Stimulated activated CD4-positive, alpha-beta T cell treated with anti-CD3 and anti-CD28 coated beads, Interleukin-1b, Interleukin-23, amount 100 ng/mL, for 1 hour (primary cell): ENCODE data around the gene ARHGEF35.
"Not testable (repeated sequence)": the region's sequence is repeated elsewhere in the genome, so short reads cannot be mapped to it uniquely, and the experiment has no call there.

Experiments used
- DNase-seq, 2 donors: peaks; one replicate each; pipeline ENCODE4 v3.0.0-alpha.2; 2020; ENCODE audit warnings: low read depth in 2 of 2

Gene ARHGEF35

GRCh38 chr7:144178380-144179164, 17.1 kb downstream of the ARHGEF35 start:
- DNase-seq: not testable (repeated sequence)

- DNase-seq: no peak
These were observed 21.0 kb downstream of the ARHGEF35 start for GRCh38 chr7:144174613-144175012.

GRCh38 chr7:144171594-144172350, 23.9 kb downstream of the ARHGEF35 start:
- DNase-seq: not testable (repeated sequence)

GRCh38 chr7:144164784-144165183, 30.8 kb downstream of the ARHGEF35 start:
- no peak for DNase-seq

- no peak for DNase-seq
These were observed 36.8 kb downstream of the ARHGEF35 start for GRCh38 chr7:144158861-144159260.

- no peak for DNase-seq
These were observed 47.3 kb downstream of the ARHGEF35 start for GRCh38 chr7:144148224-144148827.

- DNase-seq: no peak
These were observed 51.2 kb downstream of the ARHGEF35 start for GRCh38 chr7:144144426-144144825.

- no peak for DNase-seq
These were observed 53.4 kb downstream of the ARHGEF35 start for GRCh38 chr7:144142187-144142586.

- DNase-seq: no peak
These were observed 58.1 kb downstream of the ARHGEF35 start for GRCh38 chr7:144137501-144137900.
